Lung (tissue), 12 donors: ENCODE data around the gene FRMD4A. TPM values are rescaled to one million over a fixed set of nuclear protein-coding genes. Genes with fewer than 3 reads are reported as not detected.

ENCODE experiments used
- ATAC-seq: fragments of 200-7000 bp; cut with Tn5 transposase; one replicate; pipeline ENCODE4 v1.9.1; 2020; ENCODE audit warnings: moderate number of reproducible peaks; ENCODE audit not compliant: insufficient read depth, low FRiP score
- DNase-seq, 3 donors: peaks; one replicate each; pipeline ENCODE4 v3.0.0-alpha.2; 2013 to 2017
- H3K27ac ChIP-seq, 2 donors: one replicate each; pipeline ENCODE4 v1.5.1; 2013; ENCODE audit warnings: mild to moderate bottlenecking in 2 of 2, moderate library complexity in 2 of 2, control low read depth in 1 of 2, inconsistent platforms in 1 of 2, low read depth in 1 of 2, low read length in 1 of 2
- H3K27me3 ChIP-seq, 3 donors: one replicate each; pipeline ENCODE4 v1.5.1; 2013; ENCODE audit warnings: low read length in 2 of 3; ENCODE audit not compliant: control insufficient read depth in 3 of 3, insufficient read depth in 3 of 3
- H3K36me3 ChIP-seq, 4 donors: one replicate each; pipeline ENCODE4 v1.5.1; 2013; ENCODE audit warnings: low read length in 4 of 4, mild to moderate bottlenecking in 1 of 4, moderate library complexity in 1 of 4; ENCODE audit not compliant: control insufficient read depth in 4 of 4, insufficient read depth in 4 of 4
- H3K4me1 ChIP-seq, 5 donors: one replicate each; pipeline ENCODE4 v1.5.1; 2013; ENCODE audit warnings: low read length in 5 of 5, mild to moderate bottlenecking in 2 of 5, moderate library complexity in 1 of 5; ENCODE audit not compliant: control insufficient read depth in 5 of 5, insufficient read depth in 5 of 5
- H3K4me3 ChIP-seq: one replicate; pipeline ENCODE4 v1.5.1; 2013; ENCODE audit warnings: mild to moderate bottlenecking, control low read depth, moderate library complexity
- H3K9ac ChIP-seq, 2 donors: one replicate each; pipeline ENCODE4 v1.5.1; 2013; ENCODE audit warnings: low read length in 2 of 2, control low read depth in 1 of 2; ENCODE audit not compliant: insufficient read depth in 1 of 2
- H3K9me3 ChIP-seq, 4 donors: one replicate each; pipeline ENCODE4 v1.5.1; 2013; ENCODE audit warnings: low read length in 3 of 4, mild to moderate bottlenecking in 1 of 4, moderate library complexity in 1 of 4; ENCODE audit not compliant: control insufficient read depth in 4 of 4, insufficient read depth in 3 of 4
- WGBS, 2 donors: extraction: QIAGEN DNeasy Blood & Tissue Kit; methylation state at CpG; one replicate each; pipeline ENCODE4 v1.1.7; 2013; 5-methylcytosine and 5-hydroxymethylcytosine counted together
- polyA plus RNA-seq, 2 donors: library from polyadenylated mRNA; stranded (reverse); fragments of 200-250 nt; gene quantifications; one replicate each; pipeline ENCODE4 v1.2.1, GENCODE V29; 2013
- total RNA-seq, 2 donors: library from RNA; depleted of rRNA in 1 of 2; stranded (reverse); fragments of >200 nt in 1 of 2; gene quantifications; one replicate each; pipeline ENCODE4 v1.2.1, GENCODE V29; 2014 to 2021
- TF ChIP-seq, protein P1 (sequence below): IDR thresholded peaks from 2 replicates; pipeline ENCODE4 v1.5.1; 2012; ENCODE audit warnings: mild to moderate bottlenecking; ENCODE audit errors: control extremely low read depth, extremely low read depth
- donor health status: control.
- donor health status: control.
- donor health status: Bipolar disorder and iron deficiency.
- donor health status: healthy.
- donor health status: DM: yes; HTN: yes; CAD: no.

The FRMD4A gene
- total and polyA plus RNA-seq, 4 donors = 12.0 to 64.5 (median 29.3) TPM

DNA sequence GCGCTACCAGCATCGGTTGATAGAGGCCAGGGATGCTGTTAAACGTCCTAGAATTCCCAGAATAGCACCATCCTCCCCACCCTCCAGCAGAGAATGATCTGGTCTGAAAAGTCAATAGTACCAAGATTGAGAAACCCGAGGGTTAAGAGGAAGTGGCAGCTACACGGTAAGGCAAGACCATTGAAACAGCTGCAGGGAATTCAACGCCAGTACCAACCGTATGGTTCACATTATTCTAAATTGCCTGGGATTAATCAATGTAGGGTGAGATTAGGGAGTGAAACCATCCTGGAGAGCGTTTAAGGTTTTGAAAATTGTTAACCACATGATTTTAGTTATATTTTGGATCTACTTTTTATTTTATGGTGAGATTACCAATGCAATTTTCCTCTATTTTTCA lies 391.8 kb downstream of the FRMD4A start:
- Histone ChIP-seq H3K9me3 (no peaks in the 10 kb centered on the region), H3K27ac (no peak overlapping the region), H3K27me3 (no peaks in the 10 kb centered on the region), H3K4me3 (no peak overlapping the region), H3K4me1 (peaks cover 0 to 11% (median 0%) of the 10 kb centered on the region in 5 donors), H3K36me3 (no peaks in the 10 kb centered on the region), H3K9ac (no peak overlapping the region)
- TF ChIP-seq, protein P1, sequence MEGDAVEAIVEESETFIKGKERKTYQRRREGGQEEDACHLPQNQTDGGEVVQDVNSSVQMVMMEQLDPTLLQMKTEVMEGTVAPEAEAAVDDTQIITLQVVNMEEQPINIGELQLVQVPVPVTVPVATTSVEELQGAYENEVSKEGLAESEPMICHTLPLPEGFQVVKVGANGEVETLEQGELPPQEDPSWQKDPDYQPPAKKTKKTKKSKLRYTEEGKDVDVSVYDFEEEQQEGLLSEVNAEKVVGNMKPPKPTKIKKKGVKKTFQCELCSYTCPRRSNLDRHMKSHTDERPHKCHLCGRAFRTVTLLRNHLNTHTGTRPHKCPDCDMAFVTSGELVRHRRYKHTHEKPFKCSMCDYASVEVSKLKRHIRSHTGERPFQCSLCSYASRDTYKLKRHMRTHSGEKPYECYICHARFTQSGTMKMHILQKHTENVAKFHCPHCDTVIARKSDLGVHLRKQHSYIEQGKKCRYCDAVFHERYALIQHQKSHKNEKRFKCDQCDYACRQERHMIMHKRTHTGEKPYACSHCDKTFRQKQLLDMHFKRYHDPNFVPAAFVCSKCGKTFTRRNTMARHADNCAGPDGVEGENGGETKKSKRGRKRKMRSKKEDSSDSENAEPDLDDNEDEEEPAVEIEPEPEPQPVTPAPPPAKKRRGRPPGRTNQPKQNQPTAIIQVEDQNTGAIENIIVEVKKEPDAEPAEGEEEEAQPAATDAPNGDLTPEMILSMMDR = no peak
- peak in 1 of 3 donors; percentile 18 for DNase-seq
- no peak for ATAC-seq
- 54 to 59% methylated on average over 8 of the region's 8 CpGs for WGBS, 2 donors

DNA sequence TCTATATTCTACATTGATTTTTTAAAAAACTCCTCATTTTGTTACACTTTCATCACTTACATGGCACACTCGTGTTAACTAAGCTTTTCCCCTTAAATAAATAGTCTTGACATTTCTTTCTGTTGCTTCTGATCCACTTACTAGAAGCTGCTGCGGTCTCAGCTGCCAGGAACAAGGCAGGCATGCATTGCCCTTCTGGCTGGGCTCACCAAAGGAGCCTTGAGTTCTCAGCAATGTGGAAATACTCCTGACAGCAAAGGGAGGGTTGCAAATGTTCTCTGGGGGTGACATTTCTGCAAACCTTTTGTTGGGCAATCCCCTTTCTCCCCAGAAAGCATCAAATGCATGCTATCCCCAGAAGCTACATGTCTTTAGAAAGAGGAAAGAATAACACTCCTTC lies 393.9 kb downstream of the FRMD4A start:
- no peak overlapping the region for H3K27ac ChIP-seq
- WGBS, 2 donors = 63 to 82% methylated on average over 2 of the region's 2 CpGs
- ATAC-seq (no peak), DNase-seq (no peak)
- H3K9me3 ChIP-seq = no peaks in the 10 kb centered on the region
- peaks cover 0 to 11% (median 2%) of the 10 kb centered on the region in 5 donors for H3K4me1 ChIP-seq
- TF ChIP-seq, protein P1 = no peak
- H3K27me3 ChIP-seq = no peaks in the 10 kb centered on the region
- no peak overlapping the region for H3K4me3 ChIP-seq
- no peak overlapping the region for H3K9ac ChIP-seq
- H3K36me3 ChIP-seq = no peaks in the 10 kb centered on the region

DNA sequence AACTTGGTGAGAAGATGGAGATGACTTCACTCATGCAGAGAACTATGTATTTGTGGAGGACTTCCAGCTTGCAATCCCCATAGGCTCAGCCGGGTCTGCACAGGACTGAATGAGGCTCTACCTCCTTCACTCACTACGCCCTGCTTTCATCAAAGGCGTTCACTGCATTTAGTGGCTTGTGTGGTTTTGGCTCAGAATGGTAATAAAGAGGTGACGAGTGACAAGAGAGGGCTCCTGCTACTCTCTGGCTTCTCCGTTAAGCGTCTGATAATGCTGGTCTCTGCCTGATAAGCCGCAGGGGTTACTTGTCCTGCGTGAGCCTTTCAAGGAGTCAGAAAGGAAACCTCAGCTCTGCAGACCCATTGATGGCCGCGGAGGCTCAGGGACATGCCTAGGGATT lies 400.6 kb downstream of the FRMD4A start:
- Histone ChIP-seq H3K27me3 (no peaks in the 10 kb centered on the region), H3K4me3 (no peak overlapping the region), H3K9me3 (peaks cover 0 to 2% (median 0%) of the 10 kb centered on the region in 4 donors), H3K4me1 (peaks cover 0 to 33% (median 13%) of the 10 kb centered on the region in 5 donors), H3K27ac (no peak overlapping the region), H3K9ac (no peak overlapping the region), H3K36me3 (no peaks in the 10 kb centered on the region)
- WGBS, 2 donors = 35 to 46% methylated on average over 10 of the region's 10 CpGs
- TF ChIP-seq, protein P1 = no peak
- ATAC-seq (no peak), DNase-seq (peak; percentile 62 to 83 (median 79))

DNA sequence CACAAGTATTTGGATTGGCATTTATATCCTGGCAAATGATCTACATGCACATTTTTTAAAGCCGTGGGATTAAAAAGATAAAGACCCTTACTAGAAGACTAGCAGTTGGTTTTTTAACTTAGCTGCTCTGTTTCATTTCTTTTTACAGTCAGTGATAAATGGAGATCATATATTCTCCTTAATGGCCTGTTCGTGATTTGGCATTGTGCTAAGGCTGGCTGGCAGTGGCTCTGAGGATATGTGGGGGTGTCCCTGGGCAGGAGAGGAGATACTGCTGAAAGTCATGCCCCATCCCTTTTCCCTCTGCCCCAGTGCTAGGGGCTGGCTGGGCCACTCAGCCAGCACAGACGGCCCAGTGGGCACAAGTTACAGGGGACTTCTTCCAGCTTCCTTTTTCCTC lies 402.3 kb downstream of the FRMD4A start:
- WGBS, 2 donors = 71 to 77% methylated on average over 3 of the region's 3 CpGs
- no peaks in the 10 kb centered on the region for H3K27me3 ChIP-seq
- H3K4me3 ChIP-seq = no peak overlapping the region
- DNase-seq = no peak
- peaks cover 0 to 41% (median 13%) of the 10 kb centered on the region in 5 donors for H3K4me1 ChIP-seq
- H3K27ac ChIP-seq = no peak overlapping the region
- no peak for ATAC-seq
- H3K9me3 ChIP-seq = peaks cover 0 to 2% (median 0%) of the 10 kb centered on the region in 4 donors
- TF ChIP-seq, protein P1 = no peak
- no peaks in the 10 kb centered on the region for H3K36me3 ChIP-seq
- no peak overlapping the region for H3K9ac ChIP-seq
